ENCODE results near the gene RBM38. TPM values are rescaled to one million over a fixed set of nuclear protein-coding genes. Genes with fewer than 3 reads are reported as not detected.

The RBM38 gene
- total RNA-seq, 4 donors from 2014 or later, result 9.6 to 15.5 (median 12.8) TPM

DNA sequence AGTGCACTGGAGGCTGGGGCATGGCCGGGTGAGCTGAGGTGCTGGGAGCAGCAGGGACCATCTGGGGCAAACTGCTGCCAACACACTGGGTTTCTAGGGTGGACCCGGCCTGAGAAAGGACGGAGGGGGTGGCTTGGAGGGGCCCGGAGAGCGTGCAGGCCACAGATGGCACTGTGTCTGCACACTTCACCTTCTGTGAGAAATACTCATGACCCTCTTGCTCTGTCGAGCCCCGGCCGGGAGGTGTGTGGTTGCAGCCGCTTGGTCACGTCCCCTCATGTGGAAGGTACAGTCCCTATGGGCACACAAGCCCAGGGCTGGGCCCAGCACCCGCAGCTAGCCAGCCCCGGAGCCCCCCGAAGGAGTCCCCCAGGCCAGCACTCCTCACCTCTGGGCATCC is 59.7 kb downstream of the RBM38 start:
- H3K36me3 ChIP-seq, result no peaks in the 10 kb centered on the region
- H3K4me1 ChIP-seq, result peaks cover 0 to 27% (median 19%) of the 10 kb centered on the region in 4 donors
- no peak for TF ChIP-seq POLR2A (IDR thresholded peaks at IDR 0.05)
- TF ChIP-seq, protein P1, sequence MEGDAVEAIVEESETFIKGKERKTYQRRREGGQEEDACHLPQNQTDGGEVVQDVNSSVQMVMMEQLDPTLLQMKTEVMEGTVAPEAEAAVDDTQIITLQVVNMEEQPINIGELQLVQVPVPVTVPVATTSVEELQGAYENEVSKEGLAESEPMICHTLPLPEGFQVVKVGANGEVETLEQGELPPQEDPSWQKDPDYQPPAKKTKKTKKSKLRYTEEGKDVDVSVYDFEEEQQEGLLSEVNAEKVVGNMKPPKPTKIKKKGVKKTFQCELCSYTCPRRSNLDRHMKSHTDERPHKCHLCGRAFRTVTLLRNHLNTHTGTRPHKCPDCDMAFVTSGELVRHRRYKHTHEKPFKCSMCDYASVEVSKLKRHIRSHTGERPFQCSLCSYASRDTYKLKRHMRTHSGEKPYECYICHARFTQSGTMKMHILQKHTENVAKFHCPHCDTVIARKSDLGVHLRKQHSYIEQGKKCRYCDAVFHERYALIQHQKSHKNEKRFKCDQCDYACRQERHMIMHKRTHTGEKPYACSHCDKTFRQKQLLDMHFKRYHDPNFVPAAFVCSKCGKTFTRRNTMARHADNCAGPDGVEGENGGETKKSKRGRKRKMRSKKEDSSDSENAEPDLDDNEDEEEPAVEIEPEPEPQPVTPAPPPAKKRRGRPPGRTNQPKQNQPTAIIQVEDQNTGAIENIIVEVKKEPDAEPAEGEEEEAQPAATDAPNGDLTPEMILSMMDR (IDR thresholded peaks at IDR 0.05), result no peak
- peak in 1 of 3 donors; percentile 41 for DNase-seq
- H3K4me3 ChIP-seq, result no peak overlapping the region
- H3K27me3 ChIP-seq, result no peaks in the 10 kb centered on the region
- H3K27ac ChIP-seq, result peak overlapping the region in 2 of 4 donors; percentile 50 to 63
- no peaks in the 10 kb centered on the region for H3K9me3 ChIP-seq

DNA sequence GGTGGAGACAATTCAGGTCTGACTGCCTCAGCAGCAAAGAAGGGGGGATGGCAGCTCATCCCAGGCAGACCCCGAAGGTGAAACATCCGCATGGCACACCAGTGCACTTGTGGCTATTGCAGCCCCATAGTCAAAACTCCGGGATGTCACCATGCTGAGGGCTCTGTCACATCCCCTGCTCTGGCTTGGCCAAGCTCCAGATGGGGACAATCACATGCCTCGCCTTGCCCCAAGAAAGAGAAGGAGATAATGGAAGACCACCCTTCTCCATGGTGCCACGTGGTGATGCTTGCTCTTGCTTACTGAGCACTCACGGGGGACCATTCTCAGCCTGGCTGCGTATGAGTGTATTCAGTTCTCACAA is 60.2 kb downstream of the RBM38 start:
- no peaks in the 10 kb centered on the region for H3K9me3 ChIP-seq
- no peak for DNase-seq
- peak overlapping the region in 3 of 4 donors; percentile 17 to 20 (median 19) for H3K27ac ChIP-seq
- no peaks in the 10 kb centered on the region for H3K36me3 ChIP-seq
- no peak overlapping the region for H3K4me3 ChIP-seq
- TF ChIP-seq POLR2A (IDR thresholded peaks at IDR 0.05), result no peak
- TF ChIP-seq, protein P1 (IDR thresholded peaks at IDR 0.05), result no peak
- peaks cover 0 to 27% (median 19%) of the 10 kb centered on the region in 4 donors for H3K4me1 ChIP-seq
- no peaks in the 10 kb centered on the region for H3K27me3 ChIP-seq

DNA sequence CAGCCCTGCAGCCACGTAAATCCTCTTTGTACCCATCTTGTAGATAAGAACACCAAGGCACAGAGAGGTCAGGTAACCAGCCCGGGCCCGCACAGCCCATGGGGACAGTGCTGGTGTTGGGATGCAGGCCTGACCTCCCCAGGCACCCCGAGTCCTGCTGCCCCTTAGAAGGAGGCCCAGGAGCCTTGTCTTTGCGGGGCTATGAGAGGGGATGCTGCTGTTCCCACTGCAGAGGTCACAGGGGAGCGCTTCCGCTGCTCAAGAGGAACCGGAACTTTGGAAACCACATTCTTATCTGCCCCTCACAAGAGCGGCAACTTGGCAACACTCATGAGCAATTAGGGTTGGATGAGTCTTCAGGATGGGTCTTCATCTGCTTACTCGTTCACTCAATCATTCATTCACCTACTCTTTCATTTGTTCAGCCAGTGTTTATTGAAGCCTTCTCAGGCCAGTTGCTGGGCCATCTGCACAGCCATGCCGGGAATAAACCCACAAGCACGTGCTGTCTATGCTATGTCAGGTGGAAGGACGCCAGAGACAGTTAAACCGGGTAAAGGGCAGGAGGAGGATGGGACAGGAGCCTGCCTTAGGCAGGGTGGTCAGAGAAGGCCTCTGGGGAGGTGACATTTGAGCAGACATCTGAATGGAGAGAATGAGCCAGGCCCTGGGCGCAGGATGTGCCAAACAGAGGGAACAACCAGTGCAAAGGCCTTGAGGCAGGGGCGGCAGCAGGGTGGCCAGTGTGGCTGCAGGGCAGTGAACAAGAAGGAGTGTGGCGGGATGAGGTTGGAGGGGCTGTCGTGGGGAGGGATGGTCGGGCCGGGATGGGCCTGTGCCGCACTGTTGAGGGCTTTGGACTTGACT is 60.8 kb downstream of the RBM38 start:
- peaks cover 0 to 27% (median 19%) of the 10 kb centered on the region in 4 donors for H3K4me1 ChIP-seq
- no peaks in the 10 kb centered on the region for H3K27me3 ChIP-seq
- H3K4me3 ChIP-seq, result no peak overlapping the region
- no peaks in the 10 kb centered on the region for H3K9me3 ChIP-seq
- TF ChIP-seq POLR2A (IDR thresholded peaks at IDR 0.05), result no peak
- TF ChIP-seq, protein P1 (IDR thresholded peaks at IDR 0.05), result no peak
- peak overlapping the region in 3 of 4 donors; percentile 17 to 20 (median 19) for H3K27ac ChIP-seq
- peak in 1 of 3 donors; percentile 54 for DNase-seq
- no peaks in the 10 kb centered on the region for H3K36me3 ChIP-seq

DNA sequence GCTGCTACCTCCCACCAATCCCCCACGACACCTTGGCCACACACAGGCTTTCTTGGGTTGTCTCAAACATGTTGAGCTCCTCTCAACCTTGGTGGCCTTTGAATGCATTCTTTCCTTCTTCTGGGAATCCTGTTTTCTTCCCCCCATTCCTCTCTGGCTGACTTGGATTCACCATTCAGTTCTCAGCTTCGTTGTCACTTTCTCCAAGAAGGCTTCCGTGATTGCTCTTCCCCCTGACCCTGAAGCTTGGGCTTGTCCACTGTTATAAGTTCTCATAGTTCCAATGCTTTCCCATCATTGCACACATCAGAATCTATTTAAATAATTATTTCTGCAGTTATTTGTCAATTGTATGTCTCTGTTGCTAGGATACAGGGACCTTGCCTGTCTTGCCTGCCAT is 64.2 kb downstream of the RBM38 start:
- TF ChIP-seq, protein P1 (IDR thresholded peaks at IDR 0.05), result no peak
- no peak for TF ChIP-seq POLR2A (IDR thresholded peaks at IDR 0.05)
- H3K36me3 ChIP-seq, result no peaks in the 10 kb centered on the region
- no peaks in the 10 kb centered on the region for H3K9me3 ChIP-seq
- H3K4me1 ChIP-seq, result peaks cover 0 to 20% (median 12%) of the 10 kb centered on the region in 4 donors
- H3K27ac ChIP-seq, result no peak overlapping the region
- DNase-seq, result no peak
- no peaks in the 10 kb centered on the region for H3K27me3 ChIP-seq
- H3K4me3 ChIP-seq, result no peak overlapping the region

DNA sequence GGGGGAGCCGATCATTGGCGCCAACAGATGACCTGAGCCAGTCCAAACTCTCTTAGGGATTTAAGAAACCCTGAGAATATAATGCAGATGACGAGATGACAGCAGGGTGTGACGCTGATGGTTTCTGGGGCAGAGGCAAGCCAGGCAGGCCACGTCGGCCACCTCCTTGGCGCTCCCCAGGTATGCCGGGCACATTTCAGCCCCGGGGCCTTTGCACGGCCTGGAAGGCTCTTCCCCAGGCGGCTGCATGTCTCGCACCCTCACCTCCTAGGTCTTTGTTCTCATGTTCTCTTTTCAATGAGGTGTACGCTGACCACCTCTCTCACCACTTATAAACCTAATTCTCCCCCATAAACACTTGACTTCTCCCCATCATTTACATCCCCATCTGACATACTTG is 64.9 kb downstream of the RBM38 start:
- Histone ChIP-seq H3K27ac (no peak overlapping the region), H3K36me3 (no peaks in the 10 kb centered on the region), H3K9me3 (no peaks in the 10 kb centered on the region), H3K4me3 (no peak overlapping the region), H3K27me3 (no peaks in the 10 kb centered on the region), H3K4me1 (peaks cover 0 to 14% (median 7%) of the 10 kb centered on the region in 4 donors)
- DNase-seq, result no peak
- TF ChIP-seq, protein P1 (IDR thresholded peaks at IDR 0.05), result no peak
- TF ChIP-seq POLR2A (IDR thresholded peaks at IDR 0.05), result no peak

Data from Peyer's patch (tissue), 4 donors.